ENCODE measurements around the gene FOXP4.

FOXP4 gene

DNA sequence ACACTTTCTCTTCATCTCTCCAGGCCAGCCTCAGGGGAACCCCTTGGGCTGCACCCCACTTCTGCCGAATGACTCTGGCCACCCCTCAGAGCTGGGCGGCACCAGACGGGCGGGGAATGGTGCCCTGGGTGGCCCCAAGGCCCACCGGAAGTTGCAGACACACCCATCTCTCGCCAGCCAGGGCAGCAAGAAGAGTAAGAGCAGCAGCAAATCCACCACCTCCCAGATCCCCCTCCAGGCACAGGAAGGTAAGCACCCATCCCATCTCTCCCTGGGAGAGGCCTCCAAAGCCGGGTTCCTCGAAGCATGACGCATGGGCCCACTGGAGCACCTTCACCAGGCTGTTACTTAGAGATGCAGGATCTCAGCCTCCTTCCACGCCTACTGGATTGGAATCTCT, 103.4 kb downstream of the FOXP4 start:
- no peak for DNase-seq

DNA sequence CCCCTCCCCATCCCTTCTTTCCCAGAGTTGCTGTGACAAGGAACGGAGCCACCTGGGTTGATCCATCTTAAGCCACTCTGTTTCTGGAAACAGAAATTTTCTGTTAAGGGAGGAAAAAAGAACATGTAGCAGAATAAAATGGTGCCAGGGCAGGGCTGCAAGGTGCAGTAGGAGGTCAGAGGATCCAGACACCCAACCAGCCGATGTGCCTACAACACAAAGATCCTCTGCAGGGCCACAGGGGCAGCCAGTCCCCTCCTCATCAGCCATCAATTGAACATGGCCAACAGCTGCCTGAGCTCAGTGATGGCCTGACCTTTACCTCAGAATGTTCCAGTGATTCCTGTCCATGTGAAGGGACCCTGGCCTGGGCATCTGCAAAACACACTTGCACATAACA, 103.9 kb downstream of the FOXP4 start:
- no peak for DNase-seq

DNA sequence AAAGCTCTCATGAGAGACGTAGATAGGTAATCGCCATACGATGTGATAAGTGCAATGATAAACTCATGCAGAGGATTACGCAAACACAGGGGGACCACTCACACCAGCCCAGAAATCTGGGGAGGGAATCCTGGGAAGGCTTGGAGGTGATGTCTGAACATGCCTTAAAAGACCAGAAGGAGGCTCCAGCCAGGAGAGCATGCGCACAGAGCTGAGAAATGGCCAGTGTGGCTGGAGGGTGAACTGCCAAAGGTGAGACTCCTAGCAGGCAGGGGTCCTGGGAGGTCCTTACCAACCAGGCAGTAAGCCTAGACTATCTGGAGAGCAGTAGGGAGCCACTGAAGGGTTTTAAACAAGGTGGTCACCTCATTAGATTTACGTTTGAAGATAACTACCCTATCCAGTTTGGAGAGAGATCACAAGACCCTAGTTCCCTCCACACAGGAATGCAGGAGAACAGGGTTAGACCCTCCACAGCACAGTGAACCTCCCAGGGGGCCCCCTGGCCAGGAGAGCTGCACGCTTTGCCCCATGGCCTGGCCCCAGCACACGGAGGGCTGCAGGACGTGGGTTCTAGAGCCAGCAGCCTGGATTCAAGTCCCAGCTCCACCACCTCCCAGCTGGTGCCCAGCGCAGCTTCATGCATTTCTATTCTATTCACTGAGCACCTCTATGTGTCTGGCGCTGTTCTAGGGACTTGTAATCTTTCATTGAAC, 105.2 kb downstream of the FOXP4 start:
- no peak for DNase-seq

Data from CD4-positive, alpha-beta T cell treated with Interferon gamma for 1 hour (primary cell).